Gastroesophageal sphincter (tissue), 4 donors: ENCODE measurements around the gene SSH2. TPM values are rescaled to one million over a fixed set of nuclear protein-coding genes. Genes with fewer than 3 reads are reported as not detected.

Experiments used
- ATAC-seq: fragments of 150-250 bp; one replicate; pipeline ENCODE4 v1.9.1; 2016; ENCODE audit warnings: mild to moderate bottlenecking, moderate library complexity
- H3K27ac ChIP-seq, 4 donors: fragments of 200-600 bp; sonication (generic) in 3 of 4; 1 replicate in 3 of 4; 2 replicates in 1 of 4; pipeline ENCODE4 v1.5.1; 2016 to 2019
- H3K27me3 ChIP-seq: fragments of 200-600 bp; sonication (generic); one replicate; pipeline ENCODE4 v1.5.1; 2019
- H3K36me3 ChIP-seq, 2 donors: fragments of 200-600 bp; sonication (generic); one replicate each; pipeline ENCODE4 v1.5.1; 2019; ENCODE audit warnings: control low read depth in 1 of 2
- H3K4me1 ChIP-seq, 3 donors: fragments of 200-600 bp; sonication (generic); 1 replicate in 2 of 3; 2 replicates in 1 of 3; pipeline ENCODE4 v1.5.1; 2016 to 2019; ENCODE audit warnings: control low read depth in 2 of 3
- H3K4me3 ChIP-seq, 2 donors: fragments of 200-600 bp; sonication (generic); one replicate each; pipeline ENCODE4 v1.5.1; 2019; ENCODE audit warnings: mild to moderate bottlenecking in 1 of 2, moderate library complexity in 1 of 2
- H3K9me3 ChIP-seq, 3 donors: fragments of 200-600 bp; sonication (generic); one replicate each; pipeline ENCODE4 v1.5.1; 2017 to 2019; ENCODE audit warnings: control low read depth in 2 of 3
- CTCF ChIP-seq, 4 experiments: fragments of 200-600 bp in 2 of 4; fragments of 450-650 bp in 2 of 4; sonication (generic) in 1 of 4; IDR thresholded peaks; one replicate each; pipeline ENCODE4 v1.5.1; 2017 to 2019; ENCODE audit warnings: antibody characterized with exemption in 4 of 4, mild to moderate bottlenecking in 2 of 4, moderate library complexity in 2 of 4
- EP300 ChIP-seq: sonication (generic); formaldehyde crosslinking; IDR thresholded peaks from one replicate; pipeline ENCODE4 v1.6.1; 2017; ENCODE audit warnings: antibody characterized with exemption, mild to moderate bottlenecking
- POLR2A ChIP-seq, 2 donors: fragments of 450-650 bp; IDR thresholded peaks; one replicate each; pipeline ENCODE4 v1.6.1; 2017; ENCODE audit warnings: antibody characterized with exemption in 2 of 2, mild to moderate bottlenecking in 2 of 2, moderate library complexity in 1 of 2
- POLR2AphosphoS5 ChIP-seq: sonication (generic); formaldehyde crosslinking; IDR thresholded peaks from one replicate; pipeline ENCODE4 v1.6.1; 2017; ENCODE audit warnings: antibody characterized with exemption
- WGBS, 2 donors: methylation state at CpG; one replicate each; pipeline ENCODE4 v1.1.5; 2018; ENCODE audit warnings: low coverage in 1 of 2; 5-methylcytosine and 5-hydroxymethylcytosine counted together
- total RNA-seq, 4 donors: library from RNA; depleted of rRNA; stranded (reverse); fragments of >200 nt; gene quantifications; one replicate each; pipeline ENCODE4 v1.1.0, GENCODE V29; 2016

The SSH2 gene
- total RNA-seq, 4 donors from 2014 or later = 16.0 to 39.7 (median 24.9) TPM

DNA sequence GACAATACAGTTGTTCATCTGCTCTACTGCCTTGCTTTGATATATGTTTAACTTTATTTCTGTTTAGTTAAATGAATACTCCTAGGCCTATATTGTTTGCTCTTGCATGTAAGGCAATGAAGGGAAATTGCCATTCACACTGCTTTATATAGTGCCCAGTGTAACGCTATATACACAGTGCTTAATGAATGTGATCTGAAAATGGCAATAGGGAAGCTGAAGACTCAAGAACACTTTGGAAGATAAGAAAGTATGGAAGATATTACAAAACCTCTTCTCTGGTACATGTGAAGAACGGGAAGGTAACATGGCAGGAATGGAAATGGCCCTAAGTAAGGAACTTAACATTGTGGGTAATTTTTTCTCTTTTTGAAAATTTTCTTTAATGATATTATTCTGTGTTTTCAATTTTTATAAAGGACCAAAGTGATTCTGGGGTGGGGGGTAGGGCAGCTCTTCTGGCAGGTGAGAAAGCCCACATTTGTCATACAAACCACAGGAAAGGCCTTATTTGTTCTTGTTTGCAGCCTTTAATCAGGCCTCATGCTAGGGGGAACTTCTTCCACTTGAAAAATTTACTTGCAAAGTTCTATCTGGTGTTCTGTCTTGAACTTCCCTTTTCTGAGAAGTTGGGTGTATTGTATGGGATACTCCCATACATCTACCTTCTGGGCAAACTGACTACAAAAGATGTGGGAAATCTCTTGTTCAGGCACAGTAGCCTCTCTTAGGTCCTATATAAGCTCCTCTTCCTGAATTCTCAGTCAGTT, 206.6 kb downstream of the SSH2 start:
- Histone ChIP-seq H3K4me1 (peaks cover 0 to 38% (median 7%) of the 10 kb centered on the region in 3 donors), H3K36me3 (no peaks in the 10 kb centered on the region), H3K4me3 (no peak overlapping the region), H3K27me3 (no peaks in the 10 kb centered on the region), H3K9me3 (no peaks in the 10 kb centered on the region), H3K27ac (peak overlapping the region in 3 of 4 donors; percentile 74 to 77 (median 75))
- TF ChIP-seq EP300 (no peak), CTCF (IDR thresholded peaks at IDR 0.05) (no peak), POLR2AphosphoS5 (no peak), POLR2A (IDR thresholded peaks at IDR 0.05) (no peak)
- no peak for ATAC-seq
- WGBS, 2 donors = 74 to 85% methylated on average over 2 of the region's 2 CpGs

GRCh38 chr17:29722411-29723198, 207.4 kb downstream of the SSH2 start:
- WGBS, 2 donors = 31 to 35% methylated on average over 9 of the region's 9 CpGs
- peak overlapping the region; percentile 44 to 77 (median 74) for H3K27ac ChIP-seq

GRCh38 chr17:29720551-29720950, 209.5 kb downstream of the SSH2 start:
- no peaks in the 10 kb centered on the region for H3K9me3 ChIP-seq
- H3K27me3 ChIP-seq = no peaks in the 10 kb centered on the region
- H3K27ac ChIP-seq = peak overlapping the region in 3 of 4 donors; percentile 8 to 77 (median 10)
- TF ChIP-seq POLR2A (IDR thresholded peaks at IDR 0.05) (no peak), POLR2AphosphoS5 (no peak), EP300 (no peak), CTCF (IDR thresholded peaks at IDR 0.05) (no peak)
- H3K4me3 ChIP-seq = no peak overlapping the region
- H3K36me3 ChIP-seq = no peaks in the 10 kb centered on the region
- H3K4me1 ChIP-seq = peaks cover 0 to 29% (median 7%) of the 10 kb centered on the region in 3 donors
- ATAC-seq = no peak
- WGBS, 2 donors = 46 to 66% methylated on average over 2 to 3 of the region's 3 CpGs

More at GRCh38 chr17:29722411-29723198, 207.4 kb downstream of the SSH2 start:
- no peaks in the 10 kb centered on the region for H3K27me3 ChIP-seq
- H3K36me3 ChIP-seq = no peaks in the 10 kb centered on the region
- no peak overlapping the region for H3K4me3 ChIP-seq
- peaks cover 0 to 38% (median 7%) of the 10 kb centered on the region in 3 donors for H3K4me1 ChIP-seq
- peak; percentile 90 for ATAC-seq
- H3K9me3 ChIP-seq = no peaks in the 10 kb centered on the region
- TF ChIP-seq POLR2AphosphoS5 = peak; percentile 21
- TF ChIP-seq EP300 = no peak
- no peak for TF ChIP-seq POLR2A (IDR thresholded peaks at IDR 0.05)
- no peak for TF ChIP-seq CTCF (IDR thresholded peaks at IDR 0.05)

DNA sequence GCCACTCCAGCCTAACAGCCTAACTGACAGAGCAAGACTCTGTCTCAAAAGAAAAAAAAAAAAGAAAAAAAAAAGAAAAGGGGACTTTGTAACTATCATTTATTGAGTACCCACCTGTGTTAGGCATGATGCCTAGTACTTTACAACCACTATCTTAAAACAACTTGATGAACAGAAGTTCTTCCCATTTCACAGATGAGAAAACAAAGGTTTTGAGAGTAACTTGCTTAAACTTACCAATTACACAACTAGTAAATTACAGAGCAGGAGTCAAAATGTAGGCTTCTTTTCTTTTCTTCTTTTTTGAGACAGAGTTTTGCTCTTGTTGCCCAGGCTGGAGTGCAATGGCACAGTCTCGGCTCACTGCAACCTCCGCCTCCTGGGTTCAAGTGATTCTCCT, 210.6 kb downstream of the SSH2 start:
- H3K9me3 ChIP-seq = no peaks in the 10 kb centered on the region
- peaks cover 0 to 33% (median 7%) of the 10 kb centered on the region in 3 donors for H3K4me1 ChIP-seq
- no peak overlapping the region for H3K27ac ChIP-seq
- no peaks in the 10 kb centered on the region for H3K36me3 ChIP-seq
- WGBS, 2 donors = 100% methylated on average over 2 of the region's 2 CpGs
- no peak for ATAC-seq
- H3K27me3 ChIP-seq = no peaks in the 10 kb centered on the region
- H3K4me3 ChIP-seq = no peak overlapping the region
- TF ChIP-seq CTCF (IDR thresholded peaks at IDR 0.05) (no peak), EP300 (no peak), POLR2A (IDR thresholded peaks at IDR 0.05) (no peak), POLR2AphosphoS5 (no peak)
